PC-9 (cell line): Measurements from ENCODE around the gene RYR3. TPM values are rescaled to one million over a fixed set of nuclear protein-coding genes. Genes with fewer than 3 reads are reported as not detected.

Experiments
- BruUV-seq: library from RNA; stranded (reverse); fragments of 400-500 nt; replicated peaks from 2 replicates; lab custom pipeline; 2021; lab: Mats Ljungman, UMichigan
- CTCF ChIA-PET: fragments of 300-600 bp; sonication (Branson Sonifier 250); formaldehyde crosslinking; loops from one replicate; lab custom pipeline; 2022; ENCODE audit warnings: antibody characterized with exemption; lab: Charles Lee
- POLR2A ChIA-PET: fragments of 300-600 bp; sonication (Branson Sonifier 250); formaldehyde crosslinking; loops from one replicate; lab custom pipeline; 2022; ENCODE audit warnings: antibody characterized with exemption; ENCODE audit not compliant: unreplicated experiment; lab: Charles Lee
- DNase-seq, 2 experiments: peaks; one replicate each; pipeline versions ENCODE4 v3.0.0 to v3.0.0-alpha.2; 2015 to 2022; ENCODE audit warnings: mixed read lengths in 1 of 2
- H2AFZ ChIP-seq: fragments of 200-600 bp; sonication (generic); 2 replicates; pipeline ENCODE4 v1.8.1; 2017; ENCODE audit warnings: antibody characterized with exemption
- H3F3A ChIP-seq: fragments of 200-600 bp; sonication (generic); 2 replicates; pipeline ENCODE4 v1.8.1; 2017; ENCODE audit warnings: antibody characterized with exemption, mild to moderate bottlenecking, low read depth; ENCODE audit not compliant: insufficient read depth
- H3K27ac ChIP-seq: fragments of 200-600 bp; sonication (generic); 2 replicates; pipeline ENCODE4 v1.6.1; 2016; ENCODE audit warnings: mixed run types
- H3K27me3 ChIP-seq: fragments of 200-600 bp; sonication (generic); 2 replicates; pipeline ENCODE4 v1.6.1; 2016; ENCODE audit warnings: low read depth, mixed run types; ENCODE audit not compliant: insufficient read depth
- H3K36me3 ChIP-seq: fragments of 200-600 bp; sonication (generic); 2 replicates; pipeline ENCODE4 v1.6.1; 2016; ENCODE audit warnings: low read depth, mixed run types
- H3K4me1 ChIP-seq: fragments of 200-600 bp; sonication (generic); replicated peaks from 2 replicates; pipeline ENCODE4 v1.6.1; 2016; ENCODE audit warnings: mixed run types; ENCODE audit not compliant: insufficient read depth
- H3K4me2 ChIP-seq: fragments of 200-600 bp; sonication (generic); 2 replicates; pipeline ENCODE4 v1.6.1; 2017; ENCODE audit warnings: mixed run types
- H3K4me3 ChIP-seq: fragments of 200-600 bp; sonication (generic); 2 replicates; pipeline ENCODE4 v1.6.1; 2016; ENCODE audit warnings: mixed run types
- H3K79me2 ChIP-seq: fragments of 200-600 bp; sonication (generic); 2 replicates; pipeline ENCODE4 v1.6.1; 2017; ENCODE audit warnings: low read depth, mixed run types
- H3K9me2 ChIP-seq: fragments of 200-600 bp; sonication (generic); 2 replicates; pipeline ENCODE4 v1.8.1; 2017; ENCODE audit warnings: mild to moderate bottlenecking; ENCODE audit not compliant: insufficient read depth
- H3K9me3 ChIP-seq: fragments of 200-600 bp; sonication (generic); 2 replicates; pipeline ENCODE4 v1.8.1; 2016; ENCODE audit warnings: low read depth; ENCODE audit not compliant: insufficient read depth
- H4K20me1 ChIP-seq: fragments of 200-600 bp; sonication (generic); 2 replicates; pipeline ENCODE4 v1.8.1; 2017; ENCODE audit not compliant: insufficient read depth
- CTCF ChIP-seq: fragments of 200-600 bp; sonication (generic); conservative IDR thresholded peaks from 2 replicates; pipeline ENCODE4 v1.6.1; 2017; ENCODE audit warnings: mixed run types, antibody characterized with exemption, mild to moderate bottlenecking, moderate library complexity
- EZH2 ChIP-seq: fragments of 200-600 bp; sonication (generic); IDR thresholded peaks from 2 replicates; pipeline ENCODE4 v1.8.0; 2017; ENCODE audit warnings: antibody characterized with exemption, low read depth
- intact Hi-C: fragments of 100-400 bp; cut with micrococcal nuclease; formaldehyde crosslinking; loops from one replicate; pipeline ENCODE4 v1.10.0; 2022; ENCODE audit not compliant: unreplicated experiment
- total RNA-seq: library from RNA; stranded (reverse); gene quantifications from 2 replicates; pipeline ENCODE4 v1.2.3, GENCODE V29; 2021

RYR3 gene
- total RNA-seq, 1 experiment from 2014 or later = 0.15 TPM

- H3K9me2 ChIP-seq = no peaks in the 10 kb centered on the region
- no peak overlapping the region for H3K27ac ChIP-seq
- H3F3A ChIP-seq = peaks cover 12% of the 10 kb centered on the region; the same call in 1 of the 2 replicates
- ChIA-PET POLR2A (no interaction called here), CTCF (no interaction called here)
- no peaks in the 10 kb centered on the region for H3K9me3 ChIP-seq
- no peak for DNase-seq
- no TSS peak for BruUV-seq
- H3K36me3 ChIP-seq = no peaks in the 10 kb centered on the region
- H3K4me1 ChIP-seq = peaks cover 33% of the 10 kb centered on the region
- no peak overlapping the region for H2AFZ ChIP-seq
- intact Hi-C loops = loop anchor here (10.0 kb wide), 1 partner anchor 107 kb away; the partner anchor contains the start of gene CHRM5
- no peak overlapping the region for H3K4me3 ChIP-seq
- no peaks in the 10 kb centered on the region for H3K27me3 ChIP-seq
- H3K4me2 ChIP-seq = no peak overlapping the region
- H4K20me1 ChIP-seq = no peaks in the 10 kb centered on the region
- TF ChIP-seq EZH2 = no peak
- H3K79me2 ChIP-seq = no peaks in the 10 kb centered on the region
Observed at GRCh38 chr15:33857726-33858125, 547.0 kb downstream of the RYR3 start.

GRCh38 chr15:33858836-33859235, 548.1 kb downstream of the RYR3 start:
- Histone ChIP-seq H3K4me2 (no peak overlapping the region), H3F3A (peaks cover 5% of the 10 kb centered on the region; the same call in 1 of the 2 replicates), H3K9me3 (no peaks in the 10 kb centered on the region), H3K4me1 (peaks cover 27% of the 10 kb centered on the region), H4K20me1 (no peaks in the 10 kb centered on the region), H3K27me3 (no peaks in the 10 kb centered on the region), H3K9me2 (no peaks in the 10 kb centered on the region), H3K36me3 (no peaks in the 10 kb centered on the region), H3K27ac (no peak overlapping the region), H2AFZ (no peak overlapping the region), H3K4me3 (no peak overlapping the region), H3K79me2 (no peaks in the 10 kb centered on the region)
- TF ChIP-seq EZH2 (no peak), CTCF (no peak)
- peak in 1 of 2 experiments; percentile 1 for DNase-seq
- intact Hi-C loops = loop anchor here (10.0 kb wide), 1 partner anchor 106 kb away; the partner anchor contains the start of gene CHRM5
- POLR2A ChIA-PET = no interaction called here
- BruUV-seq = no TSS peak
- CTCF ChIA-PET = no interaction called here

- DNase-seq = peak; percentile 22 to 45
- CTCF ChIA-PET = interaction anchor here (1.5 kb wide), 1 partner anchor 122 kb away, joined by 3 read pairs; no protein-coding TSS in a partner anchor
- intact Hi-C loops = loop anchor here (2.0 to 10.0 kb wide), 2 partner anchors 13 to 105 kb away; partner anchors contain the start of gene CHRM5
- Histone ChIP-seq H3K9me3 (no peaks in the 10 kb centered on the region), H3K4me2 (peak overlapping the region; percentile 29), H2AFZ (no peak overlapping the region), H3K79me2 (no peaks in the 10 kb centered on the region), H3K27ac (peak overlapping the region; percentile 49), H3K4me3 (no peak overlapping the region), H3K9me2 (no peaks in the 10 kb centered on the region), H3F3A (peaks cover 5% of the 10 kb centered on the region; the same call in 1 of the 2 replicates), H3K36me3 (no peaks in the 10 kb centered on the region), H4K20me1 (no peaks in the 10 kb centered on the region), H3K27me3 (no peaks in the 10 kb centered on the region), H3K4me1 (peaks cover 27% of the 10 kb centered on the region)
- no peak for TF ChIP-seq CTCF
- TF ChIP-seq EZH2 = no peak
- POLR2A ChIA-PET = interaction anchor here (0.6 to 0.8 kb wide), 4 partner anchors 9 to 1015 kb away, joined by 3 to 6 read pairs (median 4); no protein-coding TSS in a partner anchor
- BruUV-seq = TSS peak; percentile 26
Observed at GRCh38 chr15:33859992-33860545, 549.3 kb downstream of the RYR3 start.
